ENCODE results near the gene IRF4. TPM values are rescaled to one million over a fixed set of nuclear protein-coding genes. Genes with fewer than 3 reads are reported as not detected.

Gene IRF4
- polyA plus RNA-seq, 1 of the 3 experiments (the other 2 are of a cell fraction), result not detected

GRCh38 chr6:347951-348859 lies 43.3 kb upstream of the IRF4 start:
- H3K36me3 ChIP-seq (replicated peaks in 1 of 2; ENCODE audit: control insufficient read depth in 1 of 2, insufficient read depth in 2 of 2, low read length in 1 of 2), result no peaks in the 10 kb centered on the region
- H3F3A ChIP-seq (replicated peaks; ENCODE audit: insufficient read depth), result no peaks in the 10 kb centered on the region
- DNase-seq, result no peak
- ChIA-PET CTCF (interaction anchor here (0.8 kb wide), 1 partner anchor 17 kb away, joined by 3 read pairs; no protein-coding TSS in a partner anchor), POLR2A (no interaction called here)
- H3K27ac ChIP-seq (ENCODE audit: low read depth in 2 of 2, low read length in 1 of 2), result no peak overlapping the region
- WGBS (ENCODE audit: low lambda C conversion rate), result 66% methylated on average over 27 of the region's 27 CpGs
- H3K4me2 ChIP-seq, result no peak overlapping the region
- no peaks in the 10 kb centered on the region for H4K20me1 ChIP-seq (ENCODE audit: insufficient read depth)
- H3K9me3 ChIP-seq, result no peaks in the 10 kb centered on the region
- H3K4me1 ChIP-seq (ENCODE audit: control insufficient read depth in 1 of 2, insufficient read depth in 2 of 2, low read depth in 1 of 2, low read length in 1 of 2), result peaks cover 0 to 22% of the 10 kb centered on the region in 2 experiments; a peak in 1 of 4 replicates
- TF ChIP-seq GABPA (IDR thresholded peaks at IDR 0.05; ENCODE audit: low read depth), result no peak
- no peak for TF ChIP-seq RCOR1 (IDR thresholded peaks at IDR 0.05; ENCODE audit: low read length)
- no peak for TF ChIP-seq MXI1 (IDR thresholded peaks at IDR 0.05; ENCODE audit: low read depth, low read length)
- TF ChIP-seq PBX3 (IDR thresholded peaks at IDR 0.05), result no peak
- no peak for TF ChIP-seq FOXM1 (IDR thresholded peaks at IDR 0.05; ENCODE audit: low read depth)
- no peak overlapping the region for H3K9ac ChIP-seq
- no peaks in the 10 kb centered on the region for H3K9me2 ChIP-seq
- H3K79me2 ChIP-seq (ENCODE audit: insufficient read depth), result no peaks in the 10 kb centered on the region
- no peak overlapping the region for H3K4me3 ChIP-seq (ENCODE audit: low read depth in 2 of 2, low read length in 1 of 2)
- H3K27me3 ChIP-seq (ENCODE audit: insufficient read depth), result peaks cover 27% of the 10 kb centered on the region; the same call in 1 of the 2 replicates
- H2AFZ ChIP-seq (ENCODE audit: low read depth), result no peak overlapping the region

- H3K27me3 ChIP-seq (ENCODE audit: insufficient read depth), result peaks cover 21% of the 10 kb centered on the region; the same call in 1 of the 2 replicates
- H4K20me1 ChIP-seq (ENCODE audit: insufficient read depth), result no peaks in the 10 kb centered on the region
- no peak overlapping the region for H2AFZ ChIP-seq (ENCODE audit: low read depth)
- H3K9me2 ChIP-seq, result no peaks in the 10 kb centered on the region
- no peak overlapping the region for H3K4me3 ChIP-seq (ENCODE audit: low read depth in 2 of 2, low read length in 1 of 2)
- H3K9ac ChIP-seq, result no peak overlapping the region
- CTCF ChIA-PET, result no interaction called here
- peaks cover 0 to 15% of the 10 kb centered on the region in 2 experiments; a peak in 1 of 4 replicates for H3K4me1 ChIP-seq (ENCODE audit: control insufficient read depth in 1 of 2, insufficient read depth in 2 of 2, low read depth in 1 of 2, low read length in 1 of 2)
- POLR2A ChIA-PET, result no interaction called here
- DNase-seq, result no peak
- WGBS (ENCODE audit: low lambda C conversion rate), result 72% methylated on average over 21 of the region's 21 CpGs
- no peaks in the 10 kb centered on the region for H3K36me3 ChIP-seq (replicated peaks in 1 of 2; ENCODE audit: control insufficient read depth in 1 of 2, insufficient read depth in 2 of 2, low read length in 1 of 2)
- no peaks in the 10 kb centered on the region for H3F3A ChIP-seq (replicated peaks; ENCODE audit: insufficient read depth)
- H3K4me2 ChIP-seq, result no peak overlapping the region
- H3K9me3 ChIP-seq, result no peaks in the 10 kb centered on the region
- no peaks in the 10 kb centered on the region for H3K79me2 ChIP-seq (ENCODE audit: insufficient read depth)
- no peak overlapping the region for H3K27ac ChIP-seq (ENCODE audit: low read depth in 2 of 2, low read length in 1 of 2)
- TF ChIP-seq JUND (IDR thresholded peaks at IDR 0.05) (no peak), TEAD4 (IDR thresholded peaks at IDR 0.05; ENCODE audit: borderline replicate concordance, insufficient read depth) (no peak), ZBTB33 (IDR thresholded peaks at IDR 0.05; ENCODE audit: borderline replicate concordance, low read depth) (no peak), PBX3 (IDR thresholded peaks at IDR 0.05) (no peak), EP300 (IDR thresholded peaks at IDR 0.05; ENCODE audit: borderline replicate concordance in 1 of 2, low read depth in 1 of 2, low read length in 1 of 2) (no peak), EZH2phosphoT487 (IDR thresholded peaks at IDR 0.05; ENCODE audit: borderline replicate concordance, low read depth) (no peak), FOXJ3 (CRISPR knock-in tag; IDR thresholded peaks at IDR 0.05) (no peak), RFX5 (IDR thresholded peaks at IDR 0.05; ENCODE audit: low read length) (no peak), CHD2 (IDR thresholded peaks at IDR 0.05; ENCODE audit: low read length, partially characterized antibody) (no peak), ELF1 (IDR thresholded peaks at IDR 0.05) (no peak), FOXM1 (IDR thresholded peaks at IDR 0.05; ENCODE audit: low read depth) (no peak), RXRA (IDR thresholded peaks at IDR 0.05; ENCODE audit: borderline replicate concordance, low read depth) (no peak), RAD21 (IDR thresholded peaks at IDR 0.05; ENCODE audit: low read length) (no peak), SMC3 (IDR thresholded peaks at IDR 0.05; ENCODE audit: low read depth, low read length) (no peak), MAX (IDR thresholded peaks at IDR 0.05; ENCODE audit: low read depth) (no peak), CTCF (IDR thresholded peaks at IDR 0.05) (no peak)
These were observed 42.6 kb upstream of the IRF4 start for GRCh38 chr6:348860-349396.

Data from SK-N-SH (cell line).